ENCODE data around the gene OPCML. TPM values are rescaled to one million over a fixed set of nuclear protein-coding genes. Genes with fewer than 3 reads are reported as not detected.

The OPCML gene
- total and polyA plus RNA-seq, 2 experiments from 2014 or later, result 1.2 to 4.4 TPM

- no peak for ATAC-seq
- H3K27me3 Mint-ChIP-seq (ENCODE audit: insufficient read depth, low read depth, poor library complexity), result no peaks in the 10 kb centered on the region
These were observed 982.7 kb downstream of the OPCML start for GRCh38 chr11:132549561-132549960.

More at GRCh38 chr11:132549561-132549960, 982.7 kb downstream of the OPCML start:
- H3K27ac ChIP-seq (ENCODE audit: low read depth), result no peak overlapping the region
- H3K36me3 ChIP-seq (ENCODE audit: insufficient read depth), result no peaks in the 10 kb centered on the region
- no peak overlapping the region for H2AFZ ChIP-seq
- no peaks in the 10 kb centered on the region for H3K79me2 ChIP-seq (replicated peaks; ENCODE audit: insufficient read depth)
- no peaks in the 10 kb centered on the region for H3K4me1 Mint-ChIP-seq
- DNase-seq (ENCODE audit: low spot score), result no peak
- H3K27me3 ChIP-seq (ENCODE audit: insufficient read depth), result no peaks in the 10 kb centered on the region
- no peak overlapping the region for H3K27ac Mint-ChIP-seq
- H3K36me3 Mint-ChIP-seq (ENCODE audit: low read depth), result 0 out of 3 replicates have a peak, but pooled peaks cover 3% of the 10 kb centered on the region
- no peaks in the 10 kb centered on the region for H3F3A ChIP-seq (replicated peaks; ENCODE audit: low read depth)
- no peaks in the 10 kb centered on the region for H3K9me3 Mint-ChIP-seq
- no peaks in the 10 kb centered on the region for H4K20me1 ChIP-seq (replicated peaks; ENCODE audit: insufficient read depth)
- no peak overlapping the region for H3K4me3 ChIP-seq
- H3K4me1 ChIP-seq (ENCODE audit: insufficient read depth), result no peaks in the 10 kb centered on the region
- H3K4me3 Mint-ChIP-seq, result no peak overlapping the region
- TF ChIP-seq EZH2phosphoT487 (IDR thresholded peaks at IDR 0.05; ENCODE audit: unreplicated experiment) (no peak), CTCF (conservative IDR thresholded peaks at IDR 0.05; ENCODE audit: low read depth in 2 of 2) (no peak), NANOG (IDR thresholded peaks at IDR 0.05; ENCODE audit: borderline replicate concordance) (no peak), EZH2 (IDR thresholded peaks at IDR 0.05; ENCODE audit: low read depth, unreplicated experiment) (no peak), ZNF114 (CRISPR knock-in tag; IDR thresholded peaks at IDR 0.05) (no peak), ZNF331 (CRISPR knock-in tag; IDR thresholded peaks at IDR 0.05; ENCODE audit: low read depth) (no peak), POLR2AphosphoS5 (IDR thresholded peaks at IDR 0.05; ENCODE audit: low read depth) (no peak), JUNB (IDR thresholded peaks at IDR 0.05; ENCODE audit: unreplicated experiment) (no peak), ETS1 (IDR thresholded peaks at IDR 0.05) (no peak), STAT1 (IDR thresholded peaks at IDR 0.05; ENCODE audit: unreplicated experiment) (no peak), ZNF462 (CRISPR knock-in tag; IDR thresholded peaks at IDR 0.05) (no peak), CREB1 (CRISPR knock-in tag; IDR thresholded peaks at IDR 0.05; ENCODE audit: low read depth) (no peak)
- TF ChIP-seq, protein P1, sequence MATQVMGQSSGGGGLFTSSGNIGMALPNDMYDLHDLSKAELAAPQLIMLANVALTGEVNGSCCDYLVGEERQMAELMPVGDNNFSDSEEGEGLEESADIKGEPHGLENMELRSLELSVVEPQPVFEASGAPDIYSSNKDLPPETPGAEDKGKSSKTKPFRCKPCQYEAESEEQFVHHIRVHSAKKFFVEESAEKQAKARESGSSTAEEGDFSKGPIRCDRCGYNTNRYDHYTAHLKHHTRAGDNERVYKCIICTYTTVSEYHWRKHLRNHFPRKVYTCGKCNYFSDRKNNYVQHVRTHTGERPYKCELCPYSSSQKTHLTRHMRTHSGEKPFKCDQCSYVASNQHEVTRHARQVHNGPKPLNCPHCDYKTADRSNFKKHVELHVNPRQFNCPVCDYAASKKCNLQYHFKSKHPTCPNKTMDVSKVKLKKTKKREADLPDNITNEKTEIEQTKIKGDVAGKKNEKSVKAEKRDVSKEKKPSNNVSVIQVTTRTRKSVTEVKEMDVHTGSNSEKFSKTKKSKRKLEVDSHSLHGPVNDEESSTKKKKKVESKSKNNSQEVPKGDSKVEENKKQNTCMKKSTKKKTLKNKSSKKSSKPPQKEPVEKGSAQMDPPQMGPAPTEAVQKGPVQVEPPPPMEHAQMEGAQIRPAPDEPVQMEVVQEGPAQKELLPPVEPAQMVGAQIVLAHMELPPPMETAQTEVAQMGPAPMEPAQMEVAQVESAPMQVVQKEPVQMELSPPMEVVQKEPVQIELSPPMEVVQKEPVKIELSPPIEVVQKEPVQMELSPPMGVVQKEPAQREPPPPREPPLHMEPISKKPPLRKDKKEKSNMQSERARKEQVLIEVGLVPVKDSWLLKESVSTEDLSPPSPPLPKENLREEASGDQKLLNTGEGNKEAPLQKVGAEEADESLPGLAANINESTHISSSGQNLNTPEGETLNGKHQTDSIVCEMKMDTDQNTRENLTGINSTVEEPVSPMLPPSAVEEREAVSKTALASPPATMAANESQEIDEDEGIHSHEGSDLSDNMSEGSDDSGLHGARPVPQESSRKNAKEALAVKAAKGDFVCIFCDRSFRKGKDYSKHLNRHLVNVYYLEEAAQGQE (IDR thresholded peaks at IDR 0.05; ENCODE audit: unreplicated experiment), result no peak
- H3K4me2 ChIP-seq, result no peak overlapping the region
- peaks cover 21% of the 10 kb centered on the region for H3K9me2 ChIP-seq (ENCODE audit: insufficient read depth)

All from GM23338 (cell line).